ENCODE results near the gene CKLF.
A peak's percentile ranks its signal among the peaks of the same experiment; 100 is the strongest.

The CKLF gene

GRCh38 chr16:66548068-66548467 lies 4.3 kb upstream of the CKLF start:
- H3K4me1 Mint-ChIP-seq (ENCODE audit: low read depth): peaks cover 73% of the 10 kb centered on the region
- no peaks in the 10 kb centered on the region for H3K27me3 Mint-ChIP-seq
- peaks cover 4% of the 10 kb centered on the region for H3K36me3 Mint-ChIP-seq (ENCODE audit: low read depth)
- peak overlapping the region; percentile 89 for H3K27ac Mint-ChIP-seq
- no peak overlapping the region for H3K4me3 Mint-ChIP-seq
- no peaks in the 10 kb centered on the region for H3K9me3 Mint-ChIP-seq

GRCh38 chr16:66548868-66549267 lies 3.5 kb upstream of the CKLF start:
- Mint-ChIP-seq H3K36me3 (ENCODE audit: low read depth) (peaks cover 12% of the 10 kb centered on the region), H3K4me1 (ENCODE audit: low read depth) (peaks cover 80% of the 10 kb centered on the region), H3K4me3 (peak overlapping the region; percentile 65), H3K9me3 (no peaks in the 10 kb centered on the region), H3K27me3 (no peaks in the 10 kb centered on the region), H3K27ac (peak overlapping the region; percentile 89)

GRCh38 chr16:66549284-66550131 lies 2.9 kb upstream of the CKLF start, which contains the start of gene TK2:
Gene TK2 (minus strand): TSS chr16:66550122. CDS start chr16:66550061, 61 bp downstream.
- Mint-ChIP-seq H3K4me3 (peak within 1 kb of the TSS; percentile 86), H3K27ac (peak within 1 kb of the TSS; percentile 89), H3K4me1 (ENCODE audit: low read depth) (peaks cover 80% of the 10 kb centered on the region), H3K27me3 (no peaks in the 10 kb centered on the region), H3K9me3 (no peaks in the 10 kb centered on the region), H3K36me3 (ENCODE audit: low read depth) (peaks cover 18% of the 10 kb centered on the region)

- peaks cover 90% of the 10 kb centered on the region for H3K4me1 Mint-ChIP-seq (ENCODE audit: low read depth)
- peak overlapping the region; percentile 92 for H3K4me3 Mint-ChIP-seq
- no peaks in the 10 kb centered on the region for H3K27me3 Mint-ChIP-seq
- H3K9me3 Mint-ChIP-seq: no peaks in the 10 kb centered on the region
- H3K36me3 Mint-ChIP-seq (ENCODE audit: low read depth): peaks cover 35% of the 10 kb centered on the region
- H3K27ac Mint-ChIP-seq: peak overlapping the region; percentile 95
Observed at GRCh38 chr16:66551348-66551759, 1.0 kb upstream of the CKLF start.

GRCh38 chr16:66551788-66552285 lies 539 bp upstream of the CKLF start:
- Mint-ChIP-seq H3K27me3 (no peaks in the 10 kb centered on the region), H3K9me3 (no peaks in the 10 kb centered on the region), H3K4me3 (peak overlapping the region; percentile 92), H3K27ac (peak overlapping the region; percentile 95), H3K4me1 (ENCODE audit: low read depth) (peaks cover 89% of the 10 kb centered on the region), H3K36me3 (ENCODE audit: low read depth) (peaks cover 38% of the 10 kb centered on the region)

GRCh38 chr16:66553223-66553622 lies 847 bp downstream of the CKLF start:
- Mint-ChIP-seq H3K36me3 (ENCODE audit: low read depth) (peaks cover 46% of the 10 kb centered on the region), H3K9me3 (no peaks in the 10 kb centered on the region), H3K27ac (peak overlapping the region; percentile 95)

GRCh38 chr16:66554021-66554420 lies 1.6 kb downstream of the CKLF start:
- peak overlapping the region; percentile 95 for H3K27ac Mint-ChIP-seq
- H3K9me3 Mint-ChIP-seq: no peaks in the 10 kb centered on the region
- peaks cover 54% of the 10 kb centered on the region for H3K36me3 Mint-ChIP-seq (ENCODE audit: low read depth)
- peaks cover 78% of the 10 kb centered on the region for H3K4me1 Mint-ChIP-seq (ENCODE audit: low read depth)
- no peaks in the 10 kb centered on the region for H3K27me3 Mint-ChIP-seq
- peak overlapping the region; percentile 92 for H3K4me3 Mint-ChIP-seq

More at GRCh38 chr16:66553223-66553622, 847 bp downstream of the CKLF start:
- Mint-ChIP-seq H3K4me1 (ENCODE audit: low read depth) (peaks cover 82% of the 10 kb centered on the region), H3K4me3 (peak overlapping the region; percentile 92), H3K27me3 (no peaks in the 10 kb centered on the region)

GRCh38 chr16:66554495-66554894 lies 2.1 kb downstream of the CKLF start:
- Mint-ChIP-seq H3K4me3 (peak overlapping the region; percentile 92), H3K27ac (peak overlapping the region; percentile 95), H3K27me3 (no peaks in the 10 kb centered on the region), H3K36me3 (ENCODE audit: low read depth) (peaks cover 59% of the 10 kb centered on the region), H3K4me1 (ENCODE audit: low read depth) (peaks cover 74% of the 10 kb centered on the region), H3K9me3 (no peaks in the 10 kb centered on the region)

GRCh38 chr16:66560107-66560506 lies 7.7 kb downstream of the CKLF start:
- H3K36me3 Mint-ChIP-seq (ENCODE audit: low read depth): peaks cover 72% of the 10 kb centered on the region
- no peaks in the 10 kb centered on the region for H3K9me3 Mint-ChIP-seq
- H3K4me3 Mint-ChIP-seq: no peak overlapping the region
- H3K4me1 Mint-ChIP-seq (ENCODE audit: low read depth): peaks cover 73% of the 10 kb centered on the region
- peak overlapping the region; percentile 9 for H3K27ac Mint-ChIP-seq
- no peaks in the 10 kb centered on the region for H3K27me3 Mint-ChIP-seq

- Mint-ChIP-seq H3K4me1 (ENCODE audit: low read depth) (peaks cover 63% of the 10 kb centered on the region), H3K27ac (peak overlapping the region; percentile 57), H3K9me3 (no peaks in the 10 kb centered on the region), H3K27me3 (no peaks in the 10 kb centered on the region), H3K4me3 (no peak overlapping the region), H3K36me3 (ENCODE audit: low read depth) (peaks cover 72% of the 10 kb centered on the region)
Observed at GRCh38 chr16:66561381-66562080, 9.2 kb downstream of the CKLF start.

- H3K27me3 Mint-ChIP-seq: no peaks in the 10 kb centered on the region
- peaks cover 65% of the 10 kb centered on the region for H3K4me1 Mint-ChIP-seq (ENCODE audit: low read depth)
- H3K9me3 Mint-ChIP-seq: no peaks in the 10 kb centered on the region
- H3K4me3 Mint-ChIP-seq: no peak overlapping the region
- H3K36me3 Mint-ChIP-seq (ENCODE audit: low read depth): peaks cover 75% of the 10 kb centered on the region
- H3K27ac Mint-ChIP-seq: no peak overlapping the region
Observed at GRCh38 chr16:66562409-66562808, 10.0 kb downstream of the CKLF start.

GRCh38 chr16:66562986-66563385 lies 10.6 kb downstream of the CKLF start:
- Mint-ChIP-seq H3K4me3 (no peak overlapping the region), H3K4me1 (ENCODE audit: low read depth) (peaks cover 68% of the 10 kb centered on the region), H3K9me3 (no peaks in the 10 kb centered on the region), H3K27me3 (no peaks in the 10 kb centered on the region), H3K27ac (peak overlapping the region; percentile 43), H3K36me3 (ENCODE audit: low read depth) (peaks cover 77% of the 10 kb centered on the region)

GRCh38 chr16:66563574-66564334 lies 11.4 kb downstream of the CKLF start:
- Mint-ChIP-seq H3K27ac (peak overlapping the region; percentile 77), H3K4me3 (no peak overlapping the region), H3K4me1 (ENCODE audit: low read depth) (peaks cover 63% of the 10 kb centered on the region), H3K36me3 (ENCODE audit: low read depth) (peaks cover 70% of the 10 kb centered on the region), H3K27me3 (no peaks in the 10 kb centered on the region), H3K9me3 (no peaks in the 10 kb centered on the region)

GRCh38 chr16:66566051-66566901 lies 13.9 kb downstream of the CKLF start, which contains the start of gene CMTM1:
Gene CMTM1 (plus strand): TSS chr16:66566439. CDS start chr16:66566514, 75 bp downstream.
- H3K36me3 Mint-ChIP-seq (ENCODE audit: low read depth): peaks cover 52% of the 10 kb centered on the region
- H3K4me3 Mint-ChIP-seq: no peak within 1 kb of the TSS
- H3K4me1 Mint-ChIP-seq (ENCODE audit: low read depth): peaks cover 48% of the 10 kb centered on the region
- no peaks in the 10 kb centered on the region for H3K27me3 Mint-ChIP-seq
- H3K9me3 Mint-ChIP-seq: no peaks in the 10 kb centered on the region
- no peak within 1 kb of the TSS for H3K27ac Mint-ChIP-seq

Measured in stimulated activated naive CD8-positive, alpha-beta T cell treated with anti-CD3 and anti-CD28 coated beads, Interleukin-15, Interleukin-2, amounts not matched to agents 100 ng/mL and 50 ng/mL, for 24 hours (primary cell).